Activated CD8-positive, alpha-beta memory T cell treated with anti-CD3 and anti-CD28 coated beads for 48 hours (primary cell): Measurements from ENCODE around the gene PRAC2.

ENCODE experiments used
- DNase-seq, 3 experiments: peaks; one replicate each; pipeline ENCODE4 v3.0.0-alpha.2; 2020; ENCODE audit warnings: low read depth in 2 of 3, low spot score in 2 of 3

The PRAC2 gene

DNA sequence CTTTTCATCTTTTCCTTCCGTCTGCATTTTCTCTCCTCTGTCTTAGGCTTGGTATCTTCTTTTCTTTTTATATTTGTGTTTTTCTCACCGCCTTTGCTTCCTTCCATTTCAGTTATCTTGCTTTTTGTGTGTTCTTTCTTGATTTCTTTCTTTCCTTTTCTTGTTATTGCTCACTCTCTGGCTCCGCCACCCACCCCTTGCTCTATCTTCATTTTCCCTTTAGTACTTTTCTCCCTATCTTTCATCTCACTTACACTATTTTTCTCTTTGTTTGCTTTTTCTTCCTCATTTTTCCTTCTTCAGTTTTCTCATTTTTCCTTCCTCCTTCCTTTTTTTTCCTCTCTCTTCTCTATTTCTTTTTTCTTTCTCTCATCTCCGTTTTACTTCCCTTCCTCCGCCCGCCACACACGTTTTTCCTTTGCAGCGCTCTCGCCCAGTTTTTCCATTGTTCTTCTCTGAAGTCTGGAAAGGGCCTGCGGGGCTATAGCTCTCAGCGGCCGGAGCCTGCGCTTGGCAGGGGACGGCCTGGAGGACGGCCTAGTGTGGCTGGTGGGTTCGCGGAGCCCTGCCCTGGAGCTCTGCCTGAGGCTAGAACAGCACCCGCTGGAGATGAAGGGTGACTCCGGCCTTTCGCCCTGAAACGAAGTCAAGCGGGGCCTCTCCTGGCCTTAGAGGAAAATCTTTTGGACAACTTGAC lies 10.8 kb downstream of the PRAC2 start:
- DNase-seq: no peak

DNA sequence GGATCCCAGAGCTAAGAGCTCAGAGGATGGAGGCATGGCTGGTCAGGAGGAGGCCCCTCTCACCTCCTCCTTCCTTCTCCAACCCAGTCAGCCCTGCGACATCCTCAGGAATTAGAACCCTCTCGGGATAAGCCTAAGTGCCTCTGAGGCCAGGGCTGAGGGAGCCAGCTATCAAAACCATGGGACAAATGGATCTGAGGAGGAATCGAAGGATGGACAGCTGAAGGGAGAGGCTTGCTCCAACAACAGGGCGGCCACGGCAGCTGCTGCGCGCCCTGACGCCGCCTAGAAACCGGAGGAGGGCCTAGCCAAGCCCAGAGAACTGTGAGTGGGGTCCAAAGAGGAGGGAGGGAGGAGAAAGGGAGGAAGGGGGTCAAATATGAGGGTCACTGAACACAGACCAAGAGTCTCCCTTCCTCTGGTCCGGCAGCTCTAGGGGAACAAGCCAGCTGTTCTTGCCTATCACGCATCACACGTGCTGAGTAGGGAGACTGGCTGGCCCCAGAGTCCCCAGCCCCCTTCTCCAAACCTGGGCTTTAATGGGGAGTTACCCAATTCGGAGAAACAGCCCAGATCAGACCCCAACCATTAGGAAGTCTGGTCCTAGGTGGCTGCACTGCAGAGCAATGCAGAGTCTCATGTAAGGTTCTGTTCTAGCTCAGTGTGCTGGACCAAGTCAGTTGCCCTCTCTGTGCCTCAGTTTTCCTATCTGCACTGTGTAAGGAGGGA lies 11.5 kb downstream of the PRAC2 start:
- DNase-seq: no peak

DNA sequence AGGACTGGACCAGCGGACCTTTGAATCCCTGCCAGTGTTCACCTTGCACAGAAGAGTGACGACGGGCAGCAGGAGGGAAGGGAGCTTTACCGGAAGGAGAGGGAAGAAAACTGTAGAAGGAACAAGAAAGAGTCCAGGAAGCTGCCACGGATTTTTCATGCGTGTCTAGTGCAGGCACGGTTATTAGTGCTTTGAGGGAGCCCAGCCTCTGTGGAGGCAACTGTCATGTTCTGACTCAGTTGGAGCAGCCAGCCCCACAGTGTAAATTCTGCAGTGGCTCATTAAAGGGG lies 12.0 kb downstream of the PRAC2 start:
- DNase-seq: no peak

DNA sequence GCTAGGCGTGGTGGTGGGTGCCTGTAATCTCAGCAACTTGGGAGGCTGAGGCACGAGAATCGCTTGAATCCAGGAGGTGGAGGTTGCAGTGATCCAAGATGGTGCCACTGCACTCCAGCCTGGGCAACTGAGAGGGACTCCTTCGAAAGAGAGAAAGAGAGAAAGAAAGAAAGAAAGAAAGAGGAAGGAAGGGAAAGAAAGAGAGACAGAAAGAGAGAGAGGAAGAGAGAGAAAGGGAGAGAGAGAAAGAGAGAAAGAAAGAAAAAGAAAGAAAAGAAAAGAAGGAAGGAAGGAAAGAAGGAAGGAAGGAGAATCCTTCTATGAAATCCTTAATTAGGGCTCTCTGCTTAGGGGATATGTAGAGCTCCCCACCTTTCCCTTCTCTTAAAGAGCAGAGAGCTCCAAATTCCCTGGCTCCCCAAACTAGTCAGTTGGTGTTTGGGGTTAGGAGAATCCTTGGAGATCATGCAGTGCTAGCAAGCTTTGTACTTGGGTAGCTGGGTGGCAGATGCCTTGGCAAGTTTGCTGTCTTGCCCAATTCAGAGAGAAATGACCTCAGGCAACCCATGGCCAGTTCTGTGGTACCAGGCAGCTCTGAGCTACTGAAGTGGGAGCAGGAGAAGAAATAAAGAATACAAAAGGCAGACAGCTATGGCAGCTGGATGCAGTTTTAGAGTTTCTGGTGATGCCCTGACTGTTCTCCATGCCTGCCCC lies 14.5 kb downstream of the PRAC2 start:
- DNase-seq: no peak

DNA sequence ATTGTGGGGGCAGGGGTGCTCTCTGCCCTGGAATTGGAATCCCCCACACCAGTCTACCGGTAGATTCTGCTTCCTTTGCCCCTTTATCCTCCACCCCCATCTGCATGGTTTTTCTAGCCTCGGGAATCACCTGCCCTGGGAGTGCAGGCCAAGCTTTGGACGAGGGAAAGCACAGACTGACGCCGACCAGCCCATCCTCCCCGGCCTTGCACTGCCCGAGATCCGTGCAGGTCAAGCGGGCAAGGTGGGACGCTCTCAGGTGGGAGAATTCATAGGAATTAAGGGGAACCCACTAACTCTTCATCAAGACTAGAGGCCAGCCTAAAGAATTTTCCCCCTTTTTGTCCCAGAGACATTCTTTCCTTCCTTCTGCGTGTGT lies 15.4 kb downstream of the PRAC2 start:
- no peak for DNase-seq

DNA sequence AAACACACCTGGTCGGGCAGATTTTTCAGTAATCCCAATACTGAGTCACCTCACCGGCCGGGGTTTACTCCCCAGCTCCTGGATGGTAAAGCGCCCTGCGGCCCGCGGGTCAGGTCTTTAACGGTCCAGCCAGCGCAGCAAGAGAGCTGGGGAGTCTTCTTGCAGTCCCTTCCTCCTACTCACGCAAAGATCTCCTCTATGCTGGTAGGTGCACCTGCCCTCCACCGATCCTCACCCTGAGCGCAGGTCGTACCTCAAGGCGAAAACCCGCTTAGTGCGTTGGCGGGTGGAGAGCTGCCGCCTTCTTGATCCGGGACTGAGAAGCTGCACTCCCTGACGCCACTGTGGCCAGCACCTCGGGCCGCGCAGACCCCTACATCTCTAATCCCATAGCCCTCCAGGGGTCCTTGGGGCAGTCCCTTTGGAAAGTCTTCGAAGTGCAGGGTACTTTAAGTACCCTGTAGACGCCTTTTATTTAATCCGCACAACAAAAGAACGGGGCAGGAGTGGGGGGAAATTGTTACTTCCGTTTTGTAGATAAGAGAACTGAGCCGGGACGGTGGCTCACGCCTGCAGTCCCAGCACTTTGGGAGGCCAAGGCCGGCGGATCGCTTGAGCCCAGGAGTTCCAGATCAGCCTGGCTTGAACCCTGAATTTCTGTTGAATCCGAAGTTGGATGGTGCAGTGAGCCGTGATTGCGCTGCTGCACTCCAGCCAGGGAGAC lies 16.0 kb downstream of the PRAC2 start:
- no peak for DNase-seq

DNA sequence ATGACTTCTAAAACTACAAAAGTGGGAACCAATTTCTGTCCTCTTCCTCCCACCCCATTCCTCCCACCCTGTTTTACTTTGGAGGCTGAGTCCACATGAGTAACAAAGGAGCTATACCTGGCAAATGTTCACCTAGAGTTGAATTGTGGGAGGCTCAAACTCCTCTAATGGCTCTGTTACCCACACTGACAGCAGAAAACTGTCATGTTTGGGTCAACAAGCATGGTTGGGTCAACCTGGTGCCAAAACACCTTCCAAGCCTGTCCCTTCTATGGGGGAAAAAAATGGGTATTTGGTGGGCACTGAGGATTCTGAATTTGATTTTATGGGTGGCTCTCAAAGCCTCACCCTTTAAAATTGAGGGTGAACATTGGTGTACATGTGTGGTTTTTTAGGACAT lies 17.6 kb downstream of the PRAC2 start:
- no peak for DNase-seq

DNA sequence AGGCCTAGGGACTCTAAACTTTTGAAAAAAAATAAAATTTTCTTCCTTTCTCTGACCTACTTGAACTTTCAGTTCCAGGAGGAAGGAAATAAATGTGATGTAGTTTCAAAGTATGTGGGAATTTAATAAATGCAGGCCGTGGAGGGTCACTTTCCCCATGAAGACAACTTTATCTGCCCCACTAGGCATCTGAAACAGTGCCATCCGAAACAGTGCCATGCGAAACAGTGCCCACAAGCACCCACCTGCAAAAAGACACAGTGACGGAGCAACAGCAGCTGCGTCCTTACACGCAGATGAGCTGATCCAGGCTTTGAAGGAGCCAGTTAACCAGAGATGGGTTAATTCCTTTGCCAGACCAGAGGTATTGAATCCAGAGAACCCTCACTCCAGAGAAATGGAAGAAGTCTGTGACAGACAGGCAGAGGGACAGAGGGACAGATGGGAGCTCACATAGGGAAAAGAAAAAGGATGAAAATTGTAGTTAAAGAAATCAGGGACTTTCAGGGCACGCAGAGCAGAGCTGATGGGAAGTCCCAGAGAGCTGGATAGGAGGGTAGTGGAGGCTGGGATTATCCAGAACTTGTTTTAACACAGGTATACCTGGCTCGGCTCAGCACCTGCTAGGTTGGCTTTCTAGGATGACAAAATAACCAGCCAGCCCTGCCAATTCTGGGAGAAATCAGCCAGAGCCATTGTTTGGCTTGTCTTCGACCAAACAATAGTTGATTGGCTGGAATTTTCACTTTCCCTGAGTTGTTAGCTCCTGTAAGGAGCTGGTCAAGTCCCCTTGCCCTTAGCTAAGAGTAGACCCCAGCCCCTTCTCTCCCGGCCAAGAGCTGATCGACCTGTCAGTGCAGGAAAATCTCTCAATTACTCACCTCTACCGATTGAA lies 22.6 kb downstream of the PRAC2 start:
- DNase-seq: no peak

DNA sequence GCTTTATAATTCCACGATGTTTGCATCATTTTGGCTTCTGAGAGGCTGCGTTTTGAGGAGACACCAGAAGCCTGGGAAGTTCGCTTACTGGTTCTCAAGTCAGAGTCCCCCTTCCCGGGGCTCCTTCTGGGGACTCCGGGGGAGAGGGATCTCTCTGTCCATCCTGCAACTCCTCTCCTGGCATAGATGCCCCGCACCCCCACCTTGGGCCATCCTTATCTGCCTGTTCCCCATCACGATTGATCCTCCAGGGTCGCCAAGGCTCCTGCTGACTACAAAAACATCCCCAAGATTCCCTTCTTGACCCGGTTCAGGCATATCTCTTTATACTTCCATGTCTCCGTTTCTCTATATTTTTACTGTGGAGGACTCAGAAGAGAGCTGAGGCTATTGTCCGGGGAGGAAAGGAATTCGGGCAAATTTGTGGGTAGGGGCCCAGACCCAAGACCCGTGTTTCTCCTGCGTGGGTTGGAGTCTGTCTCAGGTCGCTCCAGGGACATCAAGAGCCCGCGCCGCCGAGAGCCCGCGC lies 24.0 kb downstream of the PRAC2 start:
- DNase-seq: no peak

DNA sequence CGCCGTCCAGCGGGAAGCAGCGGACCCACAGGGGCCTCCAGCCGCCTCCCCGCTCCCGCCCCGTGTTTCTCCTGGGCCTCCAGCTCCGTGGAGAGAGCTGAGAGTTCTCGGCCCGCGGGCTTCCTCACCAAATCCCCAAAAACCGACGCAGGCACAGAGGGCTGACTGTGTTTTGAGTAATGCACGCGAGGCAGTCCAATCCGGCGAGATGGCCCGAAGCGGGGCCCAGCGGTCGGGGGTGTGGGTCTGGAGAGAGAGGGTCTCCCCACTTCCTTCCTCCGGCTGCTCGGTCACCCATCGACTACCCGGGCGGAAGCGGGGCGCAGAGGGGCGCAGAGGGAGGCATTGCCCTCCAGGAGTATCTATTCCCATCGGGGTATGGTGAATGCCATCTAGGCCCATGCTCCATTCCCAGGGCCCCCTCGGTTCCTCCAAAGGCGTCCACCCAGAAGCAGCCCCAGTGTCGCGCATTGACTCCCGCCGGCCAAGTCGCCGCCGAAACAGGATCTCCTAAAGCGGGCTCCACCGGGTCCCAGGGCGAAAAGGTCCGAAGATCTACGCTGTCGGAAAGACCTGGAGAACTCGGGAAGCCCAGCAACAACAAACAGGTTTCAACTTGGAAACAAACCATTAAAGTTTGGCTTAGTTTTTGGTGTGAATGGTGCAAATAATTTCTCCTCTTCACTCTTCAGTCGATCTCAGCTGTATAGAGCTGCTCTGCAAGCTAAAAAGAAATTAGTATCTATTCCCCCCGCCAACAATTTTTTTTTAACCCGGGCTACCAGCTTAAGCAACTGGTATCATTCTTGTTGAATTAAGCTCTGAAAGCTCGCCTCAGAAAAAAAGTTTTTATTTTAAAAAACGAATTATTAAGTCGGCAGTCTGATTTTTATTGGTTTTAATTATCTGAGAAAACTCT lies 24.7 kb downstream of the PRAC2 start:
- no peak for DNase-seq

DNA sequence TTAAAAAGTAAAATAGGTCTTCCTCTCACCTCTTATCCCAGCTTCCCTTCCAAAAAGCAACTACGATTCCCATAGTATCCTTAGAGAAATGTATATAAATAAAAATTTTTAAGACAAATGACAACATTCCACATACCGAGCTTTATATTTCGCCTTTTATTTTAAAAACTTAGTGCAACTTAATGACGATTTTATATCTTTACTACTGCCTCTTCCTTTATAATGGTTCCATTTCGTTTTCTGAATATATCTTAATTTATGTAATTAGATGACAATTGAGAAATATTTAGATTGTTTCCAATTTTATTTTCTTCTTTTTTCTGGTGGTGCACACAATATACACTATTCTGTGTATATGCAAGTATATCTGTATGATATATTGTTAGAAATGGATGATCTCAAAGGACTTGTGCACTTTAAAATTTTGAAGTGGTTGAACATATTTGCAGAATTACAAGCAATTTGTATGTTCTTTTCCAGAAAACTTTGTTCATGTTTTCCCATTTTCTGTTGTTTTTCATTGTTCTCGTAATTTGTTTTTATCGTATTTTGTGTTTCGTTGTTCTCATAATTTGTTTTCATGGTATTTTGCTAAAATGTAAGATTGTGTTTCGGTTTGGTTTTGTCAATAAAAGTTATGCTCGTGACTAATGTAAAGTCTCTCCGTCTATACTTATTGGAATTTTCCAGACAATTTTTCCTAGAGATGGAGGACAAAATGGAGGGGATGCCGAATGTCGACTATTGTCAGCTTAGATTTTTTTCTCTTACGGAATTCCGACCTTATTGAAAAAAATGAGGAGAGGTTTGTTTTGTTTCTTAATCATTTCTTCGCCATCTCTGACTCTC lies 26.0 kb downstream of the PRAC2 start:
- no peak for DNase-seq

DNA sequence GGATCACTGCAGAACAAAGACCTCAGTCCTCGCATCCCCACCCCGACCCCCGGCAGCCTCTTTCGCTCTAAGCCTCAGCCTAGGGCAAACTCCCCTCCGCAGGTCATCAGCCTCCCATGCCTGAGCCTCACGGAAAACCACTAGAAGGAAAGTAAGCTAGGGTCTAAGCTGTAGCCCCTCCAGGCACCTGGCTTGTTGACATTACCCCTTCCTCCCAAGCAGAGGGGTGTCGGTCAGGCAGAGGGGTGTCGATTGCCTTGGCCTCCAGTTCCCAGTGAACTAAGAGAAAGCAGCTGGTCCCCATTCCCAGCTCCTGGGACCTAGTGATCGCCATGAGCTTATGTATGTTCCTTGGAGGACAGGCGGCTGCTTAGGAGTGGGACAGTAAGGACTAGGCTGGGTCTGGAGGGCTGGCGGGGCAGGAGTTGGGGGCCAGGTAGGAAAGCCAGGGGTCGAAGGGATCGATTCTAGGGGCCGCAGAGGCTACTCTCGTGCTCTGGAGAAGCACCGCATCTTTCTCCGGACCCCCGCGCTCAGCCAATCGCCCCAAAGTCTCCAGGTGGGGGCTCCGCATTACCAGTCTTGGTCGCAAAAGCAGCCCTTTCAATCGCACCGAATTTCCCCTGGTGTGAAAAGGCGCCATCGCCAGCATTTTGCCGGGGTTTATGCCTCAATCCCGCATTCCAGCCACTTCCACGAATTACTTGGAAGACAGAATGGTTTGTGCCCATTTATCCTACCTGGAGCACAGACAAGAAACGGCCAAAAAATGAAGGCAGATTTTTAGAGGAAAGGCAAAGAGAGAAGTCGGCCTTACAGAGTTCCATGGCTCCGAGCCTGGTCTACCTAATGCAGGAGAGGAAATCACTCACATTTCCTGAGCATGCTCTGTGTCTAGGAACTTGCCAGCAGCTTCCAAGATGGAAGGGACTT lies 26.9 kb downstream of the PRAC2 start:
- DNase-seq: no peak

DNA sequence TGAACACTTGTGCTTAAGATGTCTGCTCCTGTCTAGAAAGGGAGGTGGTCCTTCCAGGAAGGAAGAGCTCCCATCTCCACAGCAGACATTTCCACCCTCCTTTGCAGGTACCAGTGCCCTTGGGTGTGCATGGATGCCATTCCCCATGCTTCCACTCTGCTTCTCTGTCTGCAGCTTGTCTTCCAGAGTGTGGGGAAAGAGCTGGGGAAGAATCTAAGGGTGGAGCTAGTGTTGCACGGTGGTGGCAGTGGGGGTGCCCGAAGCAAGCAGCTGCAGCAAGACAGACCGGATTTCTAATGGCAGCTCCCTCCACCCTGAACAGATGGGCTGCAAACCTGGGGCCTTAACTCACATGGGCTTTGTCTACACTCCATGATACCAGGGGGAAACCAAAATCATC lies 28.2 kb downstream of the PRAC2 start:
- no peak for DNase-seq

DNA sequence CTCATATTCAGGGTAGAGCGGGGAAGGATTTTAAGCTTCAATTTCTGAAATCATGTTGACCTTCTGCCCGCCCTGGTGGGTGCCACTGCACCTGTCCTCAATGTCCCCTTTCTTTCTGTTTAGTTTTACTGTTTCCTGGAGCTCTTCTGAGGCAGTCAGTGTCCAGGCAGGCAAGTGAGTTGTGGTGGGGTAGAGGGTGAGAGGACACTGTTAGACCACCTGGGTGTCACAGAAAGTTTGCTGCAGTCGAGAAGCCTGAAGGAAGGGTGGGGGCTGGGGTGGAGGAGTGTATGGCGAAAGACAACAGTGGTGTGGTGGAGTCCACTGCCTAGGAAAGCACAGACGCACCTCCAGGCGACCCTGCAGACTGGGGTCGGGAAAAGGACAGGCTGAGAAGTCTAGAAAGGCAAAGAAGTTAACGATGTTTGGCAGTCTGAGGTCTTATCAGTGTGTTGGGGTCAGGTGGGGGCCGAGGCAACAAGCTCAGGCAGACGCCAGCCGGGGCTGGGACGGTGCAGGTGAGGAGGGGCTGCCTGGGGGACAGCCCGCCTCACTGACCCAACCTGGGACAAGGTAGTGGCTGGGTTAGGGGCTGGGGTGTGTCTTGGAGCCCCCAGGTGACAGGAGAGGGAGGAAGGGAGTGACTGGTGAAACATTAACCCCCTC lies 28.9 kb downstream of the PRAC2 start:
- DNase-seq: no peak

DNA sequence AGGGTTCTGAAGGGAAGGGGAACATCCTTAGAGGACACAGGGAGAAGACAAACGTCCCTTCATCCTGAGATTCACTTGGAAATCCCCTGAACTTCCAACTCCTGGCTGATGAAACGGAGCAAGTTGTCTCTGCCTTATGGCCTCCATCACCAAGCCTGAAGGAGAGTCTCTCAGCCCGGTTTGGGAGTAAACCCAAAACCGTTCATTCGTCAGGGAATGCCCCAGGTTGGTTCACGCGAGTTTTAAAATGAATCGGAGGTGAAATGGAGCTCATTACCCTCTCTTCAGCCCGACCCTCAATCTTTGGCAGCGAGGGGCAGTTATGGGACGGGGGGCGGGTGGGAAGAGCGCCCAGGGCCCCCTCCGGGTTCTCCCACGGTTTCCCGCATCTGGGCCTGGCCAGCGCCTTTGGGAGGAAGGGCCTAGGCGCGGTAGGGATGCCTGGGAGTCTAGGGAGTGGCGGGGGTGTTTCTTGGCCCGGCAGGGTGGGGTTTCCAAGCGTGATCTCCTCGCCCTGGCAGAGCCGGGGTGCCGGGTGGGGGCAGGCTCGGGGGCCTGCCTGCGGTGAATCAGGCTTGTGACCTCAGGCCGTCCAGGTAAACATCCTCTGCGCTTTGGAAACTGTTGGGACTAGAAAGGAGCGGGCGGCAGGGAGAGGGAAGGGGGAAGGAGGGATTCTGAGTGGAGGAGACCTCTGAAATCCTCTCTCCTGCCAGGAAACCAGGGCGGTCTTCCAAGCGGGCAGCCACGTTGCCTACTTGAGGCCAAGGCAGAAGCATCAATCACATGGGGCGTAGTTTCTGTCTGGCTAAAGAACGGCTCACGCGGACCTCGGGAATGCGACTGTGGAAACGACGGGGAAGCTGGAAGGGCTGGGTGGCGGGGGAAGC lies 29.7 kb downstream of the PRAC2 start:
- no peak for DNase-seq
